Measurements from ENCODE around the gene WDR20. TPM values are rescaled to one million over a fixed set of nuclear protein-coding genes. Genes with fewer than 3 reads are reported as not detected.

The WDR20 gene
- total and polyA plus RNA-seq, 10 of the 15 experiments (the other 5 are each of a cell fraction or from before 2014, with no cell fraction given) = 9.1 to 25.9 (median 18.4) TPM

GRCh38 chr14:102159841-102160240, 20.1 kb downstream of the WDR20 start:
- in situ Hi-C loops (cut with MboI) (no loop called here), intact Hi-C loops (cut with micrococcal nuclease; ENCODE audit: unreplicated experiment) (no loop called here)
- ChIA-PET RAD21 (ENCODE audit: unreplicated experiment) (no interaction called here), SMC1A (ENCODE audit: uncharacterized antibody, unreplicated experiment) (interaction anchor here (1.2 kb wide), 1 partner anchor 12 kb away, joined by 3 read pairs; no protein-coding TSS in a partner anchor), CTCF (interaction anchor here (0.9 kb wide), 1 partner anchor 11 kb away, joined by 3 read pairs; no protein-coding TSS in a partner anchor), POLR2A (interaction anchor here (0.6 kb wide), 1 partner anchor 9 kb away, joined by 5 read pairs; no protein-coding TSS in a partner anchor)
- Histone ChIP-seq H3K27ac (ENCODE audit: control insufficient read depth, insufficient read depth) (no peak overlapping the region), H3K9ac (ENCODE audit: control insufficient read depth, insufficient read depth, low read length) (no peak overlapping the region), H4K20me1 (ENCODE audit: control insufficient read depth, insufficient read depth) (no peaks in the 10 kb centered on the region), H3K36me3 (ENCODE audit: control insufficient read depth in 2 of 2, insufficient read depth in 2 of 2, low read length in 1 of 2) (peaks cover 0 to 2% of the 10 kb centered on the region in 2 experiments), H3K4me3 (no peak overlapping the region), H3K4me1 (ENCODE audit: control insufficient read depth, insufficient read depth, low read length) (no peaks in the 10 kb centered on the region), H3K27me3 (replicated peaks in 1 of 2; ENCODE audit: control insufficient read depth in 2 of 2, insufficient read depth in 2 of 2, low read length in 1 of 2) (no peaks in the 10 kb centered on the region), H3K4me2 (ENCODE audit: control insufficient read depth, insufficient read depth) (no peak overlapping the region), H2AFZ (ENCODE audit: control insufficient read depth, low read depth, low read length) (no peak overlapping the region), H3K79me2 (ENCODE audit: control insufficient read depth, insufficient read depth, low read length) (peaks cover 29% of the 10 kb centered on the region), H3K9me3 (replicated peaks; ENCODE audit: control insufficient read depth, insufficient read depth, low read length) (no peaks in the 10 kb centered on the region)
- no peak for ATAC-seq
- TF ChIP-seq KLF5 (IDR thresholded peaks at IDR 0.05; ENCODE audit: partially characterized antibody) (no peak), CBX5 (IDR thresholded peaks at IDR 0.05; ENCODE audit: low read depth) (no peak), SP1 (IDR thresholded peaks at IDR 0.05; ENCODE audit: low read depth, low read length) (no peak), MYB (IDR thresholded peaks at IDR 0.05; ENCODE audit: borderline replicate concordance, low read depth, low read length) (no peak), FOXK2 (IDR thresholded peaks at IDR 0.05) (no peak), ZBTB33 (IDR thresholded peaks at IDR 0.05) (no peak), MTA2 (IDR thresholded peaks at IDR 0.05; ENCODE audit: low read depth) (no peak), ZBED1 (IDR thresholded peaks at IDR 0.05; ENCODE audit: borderline replicate concordance) (no peak), SRF (IDR thresholded peaks at IDR 0.05; ENCODE audit: low read depth in 2 of 2, low read length in 2 of 2) (no peak), MYC (IDR thresholded peaks at IDR 0.05; ENCODE audit: insufficient read depth, insufficient read length, insufficient replicate concordance, low read length, severe bottlenecking) (no peak), BCL3 (IDR thresholded peaks at IDR 0.05; ENCODE audit: borderline replicate concordance, insufficient read depth, low read depth, low read length, poor library complexity, severe bottlenecking) (no peak), ATF2 (IDR thresholded peaks at IDR 0.05; ENCODE audit: low read length) (no peak), STAT1 (conservative IDR thresholded peaks at IDR 0.05) (no peak), NFXL1 (IDR thresholded peaks at IDR 0.05; ENCODE audit: borderline replicate concordance) (no peak)
- FAIRE-seq = no peak
- BruUV-seq (replicated peaks) = no TSS peak
- 90% methylated on average over 4 of the region's 4 CpGs for WGBS (ENCODE audit: insufficient coverage, insufficient replicate concordance, low lambda C conversion rate, missing lambda C conversion rate)
- no peak for DNase-seq (ENCODE audit: low read depth, low spot score)

All from GM12878 (cell line).